Fibroblast of skin of right biceps (primary cell): Measurements from ENCODE around the gene TMCC3.

ENCODE experiments used
- DNase-seq: peaks from one replicate; pipeline ENCODE4 v3.0.0-alpha.2; 2013

Gene TMCC3

GRCh38 chr12:94525951-94526350 is 124.4 kb downstream of the TMCC3 start:
- DNase-seq = no peak
